Dermis microvascular lymphatic vessel endothelial cell (primary cell): ENCODE data around the gene CYP2W1. TPM values are rescaled to one million over a fixed set of nuclear protein-coding genes. Genes with fewer than 3 reads are reported as not detected.
A peak's percentile ranks its signal among the peaks of the same experiment; 100 is the strongest.
"Not testable (repeated sequence)": the region's sequence is repeated elsewhere in the genome, so short reads cannot be mapped to it uniquely, and the experiment has no call there.

ENCODE experiments used
- DNase-seq, 2 donors: peaks; one replicate each; pipeline versions ENCODE4 v3.0.0 to v3.0.0-alpha.2; 2010; ENCODE audit warnings: low read depth in 2 of 2
- total RNA-seq: library from RNA; depleted of rRNA; stranded (reverse); fragments of >200 nt; gene quantifications from 2 replicates; pipeline ENCODE4 v1.2.1, GENCODE V29; 2014

CYP2W1 gene
- total RNA-seq, 1 donor from 2014 or later = not detected

DNA sequence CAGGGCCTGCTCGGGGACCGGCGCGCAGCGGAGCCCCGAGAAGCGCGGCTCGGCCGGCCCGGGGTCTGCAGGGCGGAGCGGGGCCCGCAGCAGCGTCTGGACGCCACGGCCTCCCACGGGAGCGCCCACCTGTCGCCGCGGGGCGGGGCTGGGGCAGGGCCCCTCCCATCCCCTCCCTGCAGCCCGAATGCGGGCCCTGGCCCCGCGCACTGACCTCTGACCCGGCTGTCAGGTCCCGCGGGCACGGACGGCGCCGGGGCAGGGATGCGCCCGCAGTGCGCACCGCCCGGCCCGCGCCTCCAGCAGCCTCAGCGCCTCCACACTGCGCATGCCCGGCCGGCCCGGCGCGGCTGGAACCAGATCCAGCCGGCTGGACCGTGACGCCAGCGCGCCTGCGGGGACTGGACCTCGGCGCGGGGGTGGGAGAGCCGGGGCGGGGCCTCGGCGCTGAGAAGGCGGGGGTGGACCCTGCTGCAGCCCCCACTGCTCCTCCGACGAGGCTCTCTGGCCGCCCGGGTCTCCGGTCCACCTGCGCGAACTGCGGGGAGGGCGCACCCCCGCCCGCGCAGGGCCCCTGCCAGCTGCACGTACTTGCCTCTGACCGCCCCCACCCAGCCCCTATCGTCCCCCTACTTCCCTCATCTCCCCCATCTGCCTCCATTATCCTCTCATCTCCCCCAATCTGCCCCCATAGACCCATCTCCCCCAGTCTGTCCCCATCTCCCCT, 45.2 kb downstream of the CYP2W1 start:
- peak; percentile 55 to 90 for DNase-seq

DNA sequence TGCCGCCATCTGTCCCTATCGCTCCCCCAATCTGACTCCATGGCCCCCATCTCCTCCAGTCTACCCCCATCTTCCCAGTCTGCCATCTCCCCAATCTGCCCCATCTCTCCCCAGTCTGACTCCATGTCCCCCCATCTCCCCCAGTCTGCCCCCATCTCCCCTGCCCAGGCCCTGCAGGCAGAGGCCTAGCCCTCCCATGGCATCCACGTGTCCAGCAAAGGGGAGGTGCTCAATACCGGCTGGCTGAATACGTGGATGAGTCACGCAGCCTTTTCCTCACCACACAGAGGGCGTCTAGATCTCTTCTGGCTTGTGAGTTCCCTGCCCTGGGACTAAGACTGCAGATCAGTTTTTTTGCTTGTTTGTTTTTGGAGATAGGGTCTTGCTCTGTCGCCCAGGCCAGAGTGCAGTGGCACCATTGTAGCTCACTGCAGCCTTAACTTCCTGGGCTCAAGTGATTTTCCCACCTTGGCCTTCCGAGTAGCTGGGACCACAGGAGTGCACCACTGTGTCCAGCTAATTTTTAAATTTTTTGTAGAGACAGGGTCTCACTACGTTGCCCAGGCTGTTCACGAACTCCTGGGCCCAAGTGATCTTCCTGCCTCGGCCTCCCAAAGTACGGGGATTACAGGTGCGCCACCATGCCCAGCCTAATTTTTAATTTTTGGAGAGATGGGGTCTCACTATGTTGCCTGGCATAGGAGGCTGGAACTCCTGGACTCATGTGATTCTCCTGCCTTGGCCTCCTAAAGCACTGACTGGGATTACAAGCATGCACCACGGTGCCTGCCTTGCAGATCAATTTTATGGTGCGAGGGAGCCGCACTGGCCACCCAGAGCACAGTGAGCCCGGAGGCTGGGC, 46.0 kb downstream of the CYP2W1 start:
- peak; percentile 77 to 95 for DNase-seq

DNA sequence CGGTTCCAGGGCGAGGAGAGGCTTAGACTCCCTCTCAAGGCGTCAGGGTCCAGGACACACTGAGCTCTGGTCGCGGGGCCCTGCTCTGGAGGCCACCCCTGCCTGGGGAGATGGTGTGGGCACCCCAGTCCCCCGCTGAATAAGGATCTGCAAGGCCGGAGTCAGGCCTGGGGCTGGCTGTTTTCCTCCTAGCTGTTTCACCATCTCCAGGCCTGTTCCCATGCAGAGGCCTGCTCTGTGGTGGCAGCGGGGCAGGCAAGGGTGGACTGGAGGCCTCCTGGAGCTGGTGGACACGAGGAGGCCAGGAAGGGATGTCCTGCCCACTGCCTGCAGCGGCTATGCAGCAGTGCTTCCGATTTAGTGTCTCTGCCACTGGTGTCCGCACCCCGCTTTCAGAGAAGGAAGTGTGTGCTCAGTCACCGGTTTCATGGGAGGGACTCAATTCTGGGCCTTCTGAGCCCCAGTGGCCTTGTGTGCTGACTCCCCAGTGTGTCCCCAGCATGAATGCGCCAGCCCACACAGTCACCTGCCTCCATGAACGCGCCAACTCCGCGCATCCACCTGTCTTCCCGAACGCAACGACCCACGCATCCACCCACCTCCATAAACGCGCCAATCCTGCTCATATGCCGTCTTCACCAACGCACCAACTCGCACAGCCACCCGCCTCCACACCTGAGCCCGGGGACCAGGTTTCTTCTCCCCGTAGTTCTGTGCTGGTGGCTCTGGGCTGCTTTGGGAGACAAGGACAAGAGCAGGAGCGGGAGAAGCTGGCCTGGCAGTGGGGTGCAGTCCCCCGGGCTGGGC, 46.9 kb downstream of the CYP2W1 start:
- DNase-seq = no peak

DNA sequence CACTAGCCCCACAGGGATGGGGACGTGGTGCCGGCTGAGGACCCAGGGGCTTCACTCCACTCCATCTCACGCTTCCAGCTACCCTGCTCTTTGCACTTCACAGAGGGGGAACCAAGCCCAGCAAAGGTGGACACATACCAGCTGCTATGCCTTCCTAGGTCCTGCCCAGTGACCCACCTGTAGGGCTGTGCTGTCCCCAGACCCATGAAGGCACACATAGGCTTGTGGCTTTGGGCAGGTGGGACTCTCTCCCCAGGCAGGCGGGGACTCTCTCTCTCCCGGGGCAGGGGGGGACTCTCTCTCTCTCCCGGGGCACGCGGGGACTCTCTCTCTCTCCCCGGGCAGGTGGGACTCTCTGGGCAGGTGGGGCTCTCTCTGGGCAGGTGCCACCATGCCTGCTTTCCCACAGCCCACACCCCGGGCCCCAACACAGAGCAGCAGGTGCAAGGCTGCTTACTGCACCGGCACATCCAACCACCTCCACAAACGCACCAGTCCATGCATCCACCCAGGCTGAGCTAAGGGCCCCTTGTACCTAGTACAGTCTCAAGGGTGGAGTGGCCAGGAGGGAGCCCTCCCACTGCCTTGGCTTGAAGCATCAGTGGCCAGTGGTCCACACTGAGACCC, 47.6 kb downstream of the CYP2W1 start:
- no peak for DNase-seq

DNA sequence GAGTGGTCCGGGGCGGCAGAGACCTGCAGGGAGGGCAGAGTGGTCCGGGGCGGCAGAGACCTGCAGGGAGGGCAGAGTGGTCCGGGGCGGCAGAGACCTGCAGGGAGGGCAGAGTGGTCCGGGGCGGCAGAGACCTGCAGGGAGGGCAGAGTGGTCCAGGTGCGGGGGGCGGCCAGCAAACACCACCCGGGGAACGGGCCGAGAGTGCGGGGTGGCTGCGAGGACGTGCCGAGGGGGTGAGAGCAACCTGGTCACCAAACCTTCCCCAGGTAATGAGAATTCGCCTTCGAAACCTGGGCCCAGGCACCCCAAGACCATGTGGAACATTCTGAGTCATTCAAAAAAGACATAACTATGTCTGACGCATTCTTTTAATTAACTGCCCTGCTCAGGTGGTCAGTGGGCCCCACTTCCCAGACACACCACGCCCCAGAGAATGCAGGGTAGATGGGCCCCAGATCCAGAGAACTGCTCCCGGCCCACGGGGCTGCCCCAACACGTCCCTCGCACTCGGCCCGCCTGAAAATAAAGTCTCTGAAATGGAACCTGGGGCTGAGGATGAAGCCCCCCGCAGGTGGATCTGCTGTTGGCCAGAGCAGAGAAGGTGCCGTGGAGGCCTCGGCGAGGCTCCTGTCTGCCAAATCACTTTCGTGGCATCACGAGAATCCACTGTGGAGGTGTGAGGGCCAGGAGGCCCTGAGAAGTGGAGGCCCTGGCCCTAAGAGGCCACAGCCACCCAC, 48.9 kb downstream of the CYP2W1 start:
- no peak for DNase-seq

DNA sequence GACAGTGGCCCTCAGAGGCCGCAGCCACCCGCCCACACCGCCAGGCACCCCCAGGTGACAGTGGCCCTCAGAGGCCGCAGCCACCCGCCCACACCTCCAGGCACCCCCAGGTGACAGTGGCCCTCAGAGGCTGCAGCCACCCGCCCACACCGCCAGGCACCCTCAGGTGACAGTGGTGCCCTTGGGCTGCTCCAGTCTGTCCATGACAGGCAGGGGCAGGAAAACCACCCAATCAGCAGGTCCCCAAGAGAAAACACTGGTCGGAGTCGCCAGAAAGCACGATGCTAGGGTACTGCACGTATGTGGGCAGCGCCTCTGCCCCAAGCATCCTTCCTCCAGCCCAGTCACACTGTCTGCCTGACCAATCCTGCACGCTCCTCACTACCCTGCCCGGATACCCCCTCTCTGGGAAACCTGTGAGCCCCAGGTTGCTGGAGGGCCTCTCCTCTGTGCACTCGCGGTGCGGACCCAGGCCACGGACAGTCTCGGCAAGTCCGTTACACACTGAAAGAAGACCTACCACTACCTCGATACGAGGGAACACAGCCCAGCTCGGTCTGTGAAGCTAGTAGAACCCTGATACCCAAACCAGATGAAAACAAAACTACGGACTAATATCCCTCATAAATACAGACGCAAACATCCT, 49.7 kb downstream of the CYP2W1 start:
- no peak for DNase-seq

DNA sequence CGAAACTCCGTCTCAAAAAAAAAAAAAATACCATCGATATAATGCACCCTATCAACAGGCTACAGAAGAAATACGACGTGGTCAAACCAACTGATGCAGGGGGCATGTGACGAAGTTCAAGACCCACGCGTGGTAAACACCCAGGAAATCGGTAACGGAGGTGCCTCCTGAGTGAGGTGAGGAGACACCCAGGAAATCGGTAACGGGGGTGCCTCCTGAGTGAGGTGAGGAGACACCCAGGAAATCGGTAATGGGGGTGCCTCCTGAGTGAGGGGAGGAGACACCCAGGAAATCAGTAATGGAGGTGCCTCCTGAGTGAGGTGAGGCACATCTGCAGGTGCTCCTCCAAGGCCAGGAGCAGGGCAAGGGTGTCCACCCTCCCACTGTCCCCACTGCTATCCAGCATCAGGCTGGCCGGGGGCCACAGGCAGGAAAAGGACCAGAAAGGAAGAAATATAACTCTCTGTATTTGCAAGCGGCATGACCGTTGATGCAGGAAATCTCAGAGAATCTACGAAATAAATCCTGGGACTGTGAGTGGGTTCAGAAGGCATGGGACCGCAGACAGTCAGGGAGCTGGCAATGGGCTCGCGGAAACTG, 50.7 kb downstream of the CYP2W1 start:
- no peak for DNase-seq

DNA sequence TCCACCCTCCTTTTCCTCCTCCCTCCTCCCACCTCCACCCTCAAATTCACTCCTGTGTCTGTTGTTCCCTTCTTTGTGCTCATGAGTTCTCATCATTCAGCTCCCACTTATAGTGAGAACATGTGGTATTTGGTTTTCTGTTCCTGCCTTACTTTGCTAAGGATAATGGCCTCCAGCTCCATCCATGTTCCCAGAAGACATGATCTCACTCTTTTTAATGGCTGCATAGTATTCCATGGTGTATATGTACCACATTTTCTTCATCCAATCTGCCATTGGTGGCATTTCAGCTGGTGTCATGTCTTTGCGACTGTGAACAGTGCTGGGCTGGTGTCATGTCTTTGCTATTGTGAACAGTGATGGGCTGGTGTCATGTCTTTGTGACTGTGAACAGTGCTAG, 51.8 kb downstream of the CYP2W1 start:
- DNase-seq = not testable (repeated sequence)

DNA sequence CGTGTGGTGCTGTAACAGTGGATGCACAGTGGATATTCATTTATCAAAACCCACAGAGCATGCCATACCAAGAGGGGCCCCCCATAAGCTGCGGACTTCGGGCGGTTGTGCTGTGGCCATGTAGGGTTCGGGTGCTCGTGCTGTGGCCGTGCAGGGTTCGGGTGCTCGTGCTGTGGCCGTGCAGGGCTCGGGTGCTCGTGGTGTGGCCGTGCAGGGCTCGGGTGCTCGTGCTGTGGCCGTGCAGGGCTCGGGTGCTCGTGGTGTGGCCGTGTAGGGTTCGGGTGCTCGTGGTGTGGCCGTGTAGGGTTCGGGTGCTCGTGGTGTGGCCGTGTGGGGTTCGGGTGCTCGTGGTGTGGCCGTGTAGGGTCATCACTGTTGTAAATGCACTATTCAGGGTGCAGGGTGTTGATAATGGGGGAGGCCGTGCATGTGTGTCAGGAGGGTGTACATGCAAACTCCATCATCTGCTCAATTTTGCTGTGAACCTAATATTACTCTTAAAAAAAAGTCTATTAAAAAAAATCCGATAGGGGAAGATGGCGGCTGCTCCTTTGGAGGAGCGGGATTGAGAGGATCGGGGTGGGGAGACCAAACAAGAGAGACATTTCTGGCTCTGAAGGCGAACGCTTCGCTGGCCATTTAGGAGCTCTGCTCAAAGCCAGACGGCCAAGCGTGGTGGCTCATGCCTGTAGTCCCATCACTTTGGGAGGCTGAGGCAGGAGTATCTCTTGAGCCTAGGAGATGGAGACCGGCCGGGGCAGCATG, 53.4 kb downstream of the CYP2W1 start:
- not testable (repeated sequence) for DNase-seq

Other genes with a start within 250 kb of the CYP2W1 start
- 132 and 134 TPM in 2 replicates for gene SUN1, start 150.7 kb upstream of the CYP2W1 start, total RNA-seq
- gene GET4, start 106.6 kb upstream of the CYP2W1 start, total RNA-seq = 30.3 and 43.0 TPM in 2 replicates
- 1.8 and 1.9 TPM in 2 replicates for gene ADAP1, start 28.5 kb upstream of the CYP2W1 start, total RNA-seq
- 4.2 and 6.6 TPM in 2 replicates for gene COX19, start 7.6 kb upstream of the CYP2W1 start, total RNA-seq
- 25.5 and 29.2 TPM in 2 replicates for gene GPR146, start 61.4 kb downstream of the CYP2W1 start, total RNA-seq
- 1.5 and 2.3 TPM in 2 replicates for gene GPER1, start 104.9 kb downstream of the CYP2W1 start, total RNA-seq
- 10.0 and 15.4 TPM in 2 replicates for gene ZFAND2A, start 177.0 kb downstream of the CYP2W1 start, total RNA-seq
- gene UNCX, start 249.7 kb downstream of the CYP2W1 start, total RNA-seq = not detected in 2 replicates